Bone marrow (tissue), 2 donors: ENCODE data around the gene NLRP1.

Experiments used
- DNase-seq, 2 donors: peaks; one replicate each; lab custom pipeline; 2025; lab: John Stamatoyannopoulos, UW

NLRP1 gene

DNA sequence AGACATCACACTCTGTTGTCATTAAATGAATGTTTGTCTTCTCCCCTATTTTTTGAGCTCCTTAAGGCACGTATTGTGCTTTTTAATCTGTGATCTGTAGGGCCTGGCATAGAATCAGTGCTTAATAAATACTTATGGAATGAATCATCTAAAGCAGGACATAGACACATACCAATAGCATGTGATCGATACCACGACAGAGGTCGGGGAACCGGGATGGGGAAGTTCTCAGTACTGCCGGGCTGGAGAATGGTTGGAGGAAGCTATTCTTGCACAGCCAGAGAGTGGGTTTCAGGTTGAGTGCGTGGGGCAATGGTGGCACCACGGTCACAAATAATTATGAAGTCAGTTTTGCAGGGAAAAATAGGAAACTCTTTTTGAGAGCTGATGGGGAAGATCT is 26.8 kb downstream of the NLRP1 start:
- DNase-seq = no peak

DNA sequence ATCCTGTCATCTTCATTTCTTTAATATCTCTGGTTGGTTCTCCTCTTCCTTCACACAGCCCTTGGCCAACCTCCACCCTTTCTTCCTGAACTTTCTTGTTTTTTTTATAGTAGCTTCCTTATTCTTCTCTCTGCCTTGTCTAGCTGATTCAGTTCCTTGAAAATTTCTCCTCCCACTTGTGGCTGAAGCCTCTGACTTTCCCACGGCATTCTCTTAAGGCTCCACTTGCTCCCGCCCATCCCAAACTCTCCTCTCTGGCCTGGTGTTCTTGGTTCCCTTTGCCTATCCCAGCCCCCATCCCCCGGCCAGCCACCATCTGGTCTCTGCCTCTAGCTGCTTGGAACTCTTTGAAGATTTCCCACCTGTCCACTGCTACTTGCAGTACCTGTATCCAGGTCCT is 29.1 kb downstream of the NLRP1 start:
- DNase-seq = no peak

DNA sequence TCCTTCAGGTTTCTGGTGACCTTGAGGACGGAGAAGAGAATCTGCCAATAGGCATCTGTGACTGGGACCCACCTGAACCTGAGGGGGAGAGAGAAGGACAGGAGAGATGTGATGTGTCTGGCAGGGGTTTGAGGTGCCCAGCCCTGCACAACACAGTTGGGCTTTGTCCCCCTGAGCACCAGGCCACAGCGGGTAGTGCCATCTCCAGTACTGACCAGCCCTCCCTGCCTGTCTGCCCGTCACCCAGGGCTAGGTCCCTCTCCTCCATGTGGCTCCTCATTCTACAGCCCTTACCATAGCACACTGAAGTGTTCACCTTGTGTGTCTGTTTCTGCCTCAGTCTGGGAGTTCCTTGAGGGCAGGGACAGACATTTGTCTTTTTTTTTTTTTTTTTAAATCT is 30.8 kb downstream of the NLRP1 start:
- no peak for DNase-seq

DNA sequence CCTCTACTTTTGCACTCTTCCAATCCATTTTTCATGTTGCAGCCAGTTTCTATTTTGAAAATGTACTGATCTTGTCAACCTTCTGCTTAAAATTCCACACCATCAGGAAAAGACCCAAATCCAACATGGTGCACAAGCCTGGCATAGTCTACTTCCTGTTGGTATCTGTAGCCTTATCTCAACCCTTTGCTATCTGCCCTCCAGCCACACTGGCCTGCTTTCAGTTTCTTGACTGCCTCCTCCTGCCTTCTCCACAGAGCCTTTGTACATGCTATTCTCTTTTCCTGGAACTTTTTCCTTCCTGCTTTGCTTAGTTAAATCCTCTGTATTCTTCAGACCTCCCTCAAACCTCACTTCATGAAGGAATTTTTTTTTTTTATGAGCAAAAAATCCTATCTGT is 31.5 kb downstream of the NLRP1 start:
- DNase-seq = no peak

DNA sequence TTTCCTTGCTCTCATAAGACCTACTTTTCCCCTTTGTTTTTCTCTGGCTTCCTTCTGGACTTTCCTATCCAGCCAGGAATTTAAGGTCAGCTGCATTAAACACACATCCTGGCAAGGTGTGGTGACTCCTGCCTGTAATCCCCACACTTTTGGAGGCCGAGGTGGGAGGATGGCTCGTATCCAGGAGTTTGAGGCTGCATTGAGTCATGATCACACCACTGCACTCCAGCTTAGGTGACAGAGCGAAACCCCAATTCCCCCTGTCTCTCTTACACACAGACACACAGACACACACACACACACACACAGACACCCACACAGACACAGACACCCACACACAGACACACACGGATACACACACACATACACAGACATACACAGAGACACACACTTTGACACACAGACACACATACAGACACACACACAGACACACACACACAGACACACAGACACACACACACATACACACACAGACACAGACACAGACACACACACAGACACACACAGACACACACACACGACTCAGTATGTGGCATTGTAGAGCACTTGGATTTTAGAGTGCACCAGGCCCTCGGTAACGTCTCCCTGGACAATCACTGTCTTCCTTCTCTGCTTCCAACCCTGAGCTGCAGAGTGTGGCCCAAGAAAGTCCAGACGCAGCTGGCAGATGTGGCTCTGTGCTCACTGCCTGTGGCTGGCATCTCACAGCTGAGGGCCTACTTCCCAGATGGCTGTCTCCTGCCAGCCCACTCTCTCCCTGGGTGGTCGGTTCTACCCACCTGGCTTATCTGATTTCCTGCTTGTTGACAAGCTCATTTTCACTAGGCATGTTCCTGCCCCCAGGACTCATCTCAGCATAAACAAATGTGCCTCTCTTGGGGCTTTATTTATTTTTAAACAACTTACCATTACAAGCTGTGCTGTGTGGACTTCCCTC is 39.0 kb downstream of the NLRP1 start:
- DNase-seq = no peak

DNA sequence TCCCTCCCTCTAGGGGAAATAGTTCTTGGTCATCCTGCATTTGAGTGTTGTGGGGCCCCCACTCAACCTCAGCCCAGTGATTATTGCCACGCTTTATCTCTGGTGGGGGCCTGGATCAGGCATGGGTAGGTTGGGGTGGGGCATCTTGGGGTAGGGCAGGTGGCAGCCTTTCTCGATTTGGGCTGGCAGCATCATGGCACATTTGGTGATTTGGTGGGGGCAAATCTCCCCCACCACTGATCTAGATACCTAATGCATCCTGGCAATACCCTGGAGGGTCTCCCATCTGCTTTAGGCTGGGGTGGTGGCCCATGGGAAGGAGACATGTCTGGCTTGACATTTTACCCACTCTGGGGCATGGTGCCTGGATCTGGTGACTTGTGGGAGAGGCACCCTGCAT is 40.2 kb downstream of the NLRP1 start:
- no peak for DNase-seq

DNA sequence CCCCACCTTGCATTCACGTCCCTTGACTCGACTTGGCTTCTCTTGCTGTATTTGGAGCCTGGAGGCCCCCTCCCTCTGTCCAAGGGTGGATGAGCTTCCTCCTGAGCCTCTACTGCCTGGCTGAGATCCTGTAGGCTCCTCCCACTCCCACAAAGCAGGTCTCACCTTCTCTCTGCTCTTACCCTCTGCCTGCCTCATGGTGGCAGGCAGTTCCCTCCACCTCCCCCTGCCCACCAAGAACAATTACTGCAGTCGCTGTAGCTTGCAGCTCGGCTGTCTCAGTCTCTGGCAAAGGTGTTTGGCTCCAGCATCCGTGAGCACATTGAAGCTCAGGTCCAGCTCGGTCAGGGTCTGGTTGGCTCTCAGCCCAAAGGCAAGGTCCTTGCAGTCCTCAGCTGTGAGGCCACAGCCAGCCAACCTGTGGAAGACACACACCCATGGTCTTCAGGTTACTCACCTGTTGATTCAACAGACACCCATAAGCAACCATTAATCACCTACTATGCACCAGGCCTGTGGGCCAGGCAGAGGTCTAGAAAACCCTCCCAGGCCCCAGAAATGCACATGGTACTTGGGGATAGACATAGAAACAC is 42.6 kb downstream of the NLRP1 start:
- DNase-seq = no peak

DNA sequence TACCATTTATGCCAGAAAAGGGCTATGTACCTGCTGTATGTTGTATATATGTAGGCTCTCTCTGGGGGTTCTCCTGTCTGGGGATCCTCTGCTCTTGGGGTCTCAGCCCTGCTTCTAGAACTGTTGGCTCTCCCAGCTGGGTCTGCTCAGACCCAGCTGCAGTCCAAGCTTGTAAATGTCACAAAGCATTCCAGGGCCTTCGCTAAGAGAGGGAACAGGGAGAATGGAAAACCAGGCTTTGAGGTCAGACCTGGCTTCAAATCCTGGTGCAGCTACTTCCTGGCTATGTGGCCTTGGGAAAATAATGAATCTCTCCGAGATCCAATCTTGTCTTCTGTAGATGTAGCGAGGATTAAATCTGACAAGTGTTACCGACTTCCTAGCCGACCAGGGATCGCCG is 44.0 kb downstream of the NLRP1 start:
- DNase-seq = no peak

DNA sequence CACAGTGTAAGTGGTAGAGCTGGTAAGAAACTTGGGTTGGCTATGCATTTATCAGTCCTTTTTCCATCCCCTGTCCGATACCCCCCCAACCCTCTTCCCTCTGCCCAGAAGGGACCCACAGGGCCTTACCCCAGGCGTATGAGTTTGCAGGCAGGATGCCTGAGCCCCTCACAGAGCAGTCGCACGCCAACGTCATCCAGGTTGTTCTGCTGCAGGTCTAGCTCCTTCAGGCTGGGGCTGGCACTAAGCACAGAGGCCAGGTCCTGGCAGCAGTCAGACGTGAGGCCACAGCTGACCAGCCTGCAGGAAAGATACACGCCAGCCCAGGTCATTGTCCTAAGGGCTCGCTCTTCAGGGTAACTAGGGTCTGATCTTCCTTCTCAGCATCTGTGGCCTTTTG is 45.0 kb downstream of the NLRP1 start:
- DNase-seq = no peak

DNA sequence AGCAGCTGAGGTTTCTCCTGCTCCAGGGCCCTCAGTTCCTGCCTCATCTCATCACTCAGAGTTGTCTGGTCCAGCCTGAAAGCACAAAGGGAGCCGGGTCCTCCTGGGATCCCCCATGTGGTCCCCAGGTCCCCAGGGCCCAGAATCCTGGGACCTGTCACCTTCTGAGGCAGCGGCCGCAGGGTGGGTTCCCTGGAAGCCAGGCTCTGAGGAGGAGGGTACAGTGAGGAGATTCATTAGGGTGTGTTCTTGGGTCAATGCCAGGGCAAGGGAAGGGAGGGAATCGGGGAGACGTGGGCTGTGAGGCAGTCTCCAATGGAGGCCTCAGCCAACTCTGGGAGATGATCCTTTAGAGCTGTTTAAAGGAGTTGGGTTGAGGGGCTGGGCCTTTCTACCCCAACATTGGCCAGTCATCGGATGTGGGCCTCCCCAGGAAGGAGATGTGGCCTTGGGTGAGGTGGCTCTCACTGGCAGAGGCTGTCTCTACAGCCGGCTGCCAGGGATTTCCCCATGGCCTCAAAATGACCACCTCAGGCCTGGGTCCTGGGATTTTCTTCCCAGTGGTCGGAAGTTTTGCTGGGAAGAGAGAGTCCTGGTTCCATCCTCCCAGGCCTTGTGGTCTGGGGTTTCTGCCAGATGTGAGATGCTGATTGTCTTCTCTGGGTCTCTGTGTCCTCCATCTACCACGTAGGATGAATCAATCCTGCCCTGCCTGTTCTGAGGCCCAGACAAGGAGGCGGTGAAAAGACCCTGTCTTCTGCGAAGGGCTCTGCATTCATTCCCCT is 47.3 kb downstream of the NLRP1 start:
- no peak for DNase-seq

DNA sequence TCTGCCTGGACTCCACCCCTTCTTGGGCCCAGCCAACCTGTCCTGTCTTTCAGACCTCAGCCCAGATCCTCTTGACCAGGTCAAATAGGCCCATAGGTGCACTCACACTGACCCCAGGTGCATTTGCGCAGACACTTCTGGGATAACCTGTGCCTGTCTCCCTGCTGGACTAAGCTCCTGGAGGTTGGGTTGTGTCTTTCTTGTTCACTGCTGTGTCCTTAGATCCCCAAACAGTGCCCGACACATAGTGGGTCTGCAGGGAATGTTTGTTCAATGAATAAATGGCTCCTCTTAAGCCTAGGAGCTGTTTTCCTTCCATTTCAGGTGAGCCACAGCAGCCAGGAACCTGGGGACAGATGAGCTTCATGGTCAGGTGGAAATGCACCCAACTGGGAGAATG is 48.9 kb downstream of the NLRP1 start:
- no peak for DNase-seq

DNA sequence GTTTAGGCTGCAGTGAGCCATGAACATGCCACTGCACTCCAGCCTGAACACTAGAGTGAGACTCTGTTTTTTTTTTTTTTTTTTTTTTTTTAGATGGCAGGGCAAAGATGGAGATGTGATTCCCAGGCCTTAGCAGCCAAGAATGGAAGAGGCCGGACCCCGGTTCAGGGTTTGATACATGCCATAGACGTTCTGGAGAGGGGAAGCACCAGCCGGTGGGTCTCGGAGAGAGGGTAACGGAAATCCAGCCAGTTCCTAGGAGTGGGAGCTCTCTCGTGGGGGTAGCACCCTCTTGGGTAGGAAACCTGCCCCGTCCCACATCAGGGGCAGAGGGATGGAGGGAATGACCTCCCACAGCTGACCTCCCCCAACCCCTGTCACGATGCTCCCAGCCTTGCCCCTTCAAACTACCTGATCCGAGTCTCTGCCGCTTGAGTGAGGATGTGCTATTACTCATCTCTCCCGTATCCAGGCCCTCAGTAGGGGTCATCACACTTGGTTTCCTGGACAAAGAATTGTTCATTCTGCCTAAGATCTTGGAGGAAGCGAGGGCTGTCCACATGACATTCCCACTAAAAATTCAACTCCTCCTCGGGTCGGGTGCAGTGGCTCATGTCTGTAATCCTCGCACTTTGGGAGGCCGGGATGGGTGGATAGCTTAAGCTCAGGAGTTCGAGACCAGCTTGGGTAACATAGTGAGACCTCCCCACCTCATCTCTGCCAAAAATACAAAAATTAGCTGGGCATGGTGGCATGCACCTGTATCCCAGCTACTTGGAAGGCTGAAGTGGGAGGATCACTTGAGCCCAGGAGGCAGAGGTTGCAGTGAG is 50.6 kb downstream of the NLRP1 start:
- DNase-seq = no peak

DNA sequence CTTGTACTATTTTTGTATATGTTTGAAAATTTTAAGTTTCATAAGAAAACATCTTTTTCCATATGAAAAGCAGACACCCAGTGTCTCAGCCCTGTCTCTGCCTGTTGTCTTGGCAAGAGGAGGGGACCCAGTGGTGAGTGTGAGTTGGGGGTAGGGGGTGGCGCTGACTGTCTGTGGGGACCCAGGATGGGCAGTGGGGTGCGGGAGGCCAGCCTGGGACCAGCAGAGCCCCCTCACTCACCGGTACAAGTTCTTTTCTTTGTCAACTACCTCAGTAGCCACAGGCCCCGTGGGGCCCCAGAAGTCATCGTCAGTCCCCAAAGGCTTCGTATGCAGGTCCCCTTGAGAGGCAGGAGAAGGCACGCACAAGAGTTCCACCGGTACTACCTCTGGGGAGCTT is 51.7 kb downstream of the NLRP1 start:
- DNase-seq = no peak

DNA sequence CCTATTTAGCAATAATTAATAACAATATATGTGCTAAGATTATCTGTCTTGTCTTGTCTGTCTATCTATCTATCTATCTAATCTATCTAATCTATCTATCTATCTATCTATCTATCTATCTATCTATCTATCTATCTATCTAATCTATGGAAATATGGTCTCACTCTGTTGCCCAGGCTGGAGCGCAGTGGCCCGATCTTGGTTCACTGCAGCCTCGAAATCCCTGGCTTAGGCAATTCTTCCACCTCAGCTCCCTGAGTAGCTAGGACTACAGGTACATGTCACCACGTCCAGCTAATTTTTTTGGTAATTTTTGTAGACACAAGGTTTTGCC is 53.3 kb downstream of the NLRP1 start:
- no peak for DNase-seq

DNA sequence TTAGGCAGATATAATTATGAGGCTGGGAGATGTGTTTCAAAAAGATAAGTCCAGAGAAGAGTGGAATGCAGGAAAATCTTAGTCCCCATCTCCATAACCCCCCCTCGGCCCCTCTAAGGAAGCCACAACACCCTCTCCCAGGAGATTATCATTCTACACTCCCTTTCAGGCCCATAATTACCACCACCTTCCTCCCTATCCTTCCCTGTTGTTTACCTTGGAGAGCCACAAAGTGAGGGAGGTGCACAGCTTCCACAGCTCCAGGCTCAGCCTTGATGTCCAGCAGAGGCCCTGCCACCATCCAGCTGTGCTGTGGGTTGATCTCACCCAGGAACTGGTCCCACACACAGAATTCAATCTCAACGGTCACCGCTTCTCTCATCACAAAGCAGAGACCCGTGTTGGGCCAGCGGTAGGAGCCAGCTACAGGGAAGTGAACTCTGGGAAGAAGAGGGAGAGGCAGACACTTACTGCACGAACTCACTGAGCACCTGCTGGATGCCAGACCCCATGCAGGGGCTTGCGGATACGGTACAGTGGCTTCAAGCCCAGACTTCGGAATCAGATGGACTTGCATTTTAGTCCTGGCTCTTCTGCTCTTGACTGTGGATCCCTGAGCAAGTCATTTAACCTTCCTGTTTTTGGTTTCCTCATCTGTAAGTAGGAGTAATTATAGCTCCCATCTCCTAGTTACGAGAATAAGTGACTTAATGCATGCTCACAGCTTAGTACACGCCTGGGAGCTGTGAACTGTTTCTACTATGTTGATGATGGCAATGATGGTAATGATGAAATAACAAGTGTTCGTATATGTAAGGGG is 53.8 kb downstream of the NLRP1 start:
- no peak for DNase-seq

DNA sequence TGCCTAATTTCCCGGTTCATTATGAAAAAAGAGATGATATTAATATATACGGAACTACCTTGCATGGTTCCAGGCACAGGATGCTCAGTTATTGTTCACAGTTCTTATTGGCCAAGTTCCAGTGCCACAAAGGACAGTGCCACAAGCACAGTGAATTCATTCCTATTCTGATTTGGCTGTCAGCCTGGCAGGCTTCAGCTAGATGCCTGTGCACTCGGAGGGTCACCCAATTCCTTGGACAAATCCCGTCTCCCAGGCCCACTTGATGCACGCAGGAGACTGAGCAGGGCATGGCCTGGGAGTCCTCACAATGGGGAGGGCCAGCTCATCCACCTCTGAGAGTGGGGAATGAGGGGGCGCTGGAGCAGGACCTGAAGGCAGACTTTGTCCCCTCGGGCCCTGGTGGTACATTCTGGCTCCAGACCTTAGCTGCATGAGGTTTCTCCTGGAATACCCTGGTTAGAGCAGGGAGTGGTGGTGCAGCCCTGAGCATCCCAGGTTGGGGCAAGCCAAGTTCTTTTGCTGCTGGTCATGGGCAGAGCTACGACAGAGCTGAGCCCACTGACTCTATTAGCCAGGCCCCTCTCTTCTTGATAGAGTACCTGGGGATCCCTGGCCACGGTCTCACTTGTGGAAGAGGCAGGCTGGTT is 56.6 kb downstream of the NLRP1 start:
- DNase-seq = no peak

DNA sequence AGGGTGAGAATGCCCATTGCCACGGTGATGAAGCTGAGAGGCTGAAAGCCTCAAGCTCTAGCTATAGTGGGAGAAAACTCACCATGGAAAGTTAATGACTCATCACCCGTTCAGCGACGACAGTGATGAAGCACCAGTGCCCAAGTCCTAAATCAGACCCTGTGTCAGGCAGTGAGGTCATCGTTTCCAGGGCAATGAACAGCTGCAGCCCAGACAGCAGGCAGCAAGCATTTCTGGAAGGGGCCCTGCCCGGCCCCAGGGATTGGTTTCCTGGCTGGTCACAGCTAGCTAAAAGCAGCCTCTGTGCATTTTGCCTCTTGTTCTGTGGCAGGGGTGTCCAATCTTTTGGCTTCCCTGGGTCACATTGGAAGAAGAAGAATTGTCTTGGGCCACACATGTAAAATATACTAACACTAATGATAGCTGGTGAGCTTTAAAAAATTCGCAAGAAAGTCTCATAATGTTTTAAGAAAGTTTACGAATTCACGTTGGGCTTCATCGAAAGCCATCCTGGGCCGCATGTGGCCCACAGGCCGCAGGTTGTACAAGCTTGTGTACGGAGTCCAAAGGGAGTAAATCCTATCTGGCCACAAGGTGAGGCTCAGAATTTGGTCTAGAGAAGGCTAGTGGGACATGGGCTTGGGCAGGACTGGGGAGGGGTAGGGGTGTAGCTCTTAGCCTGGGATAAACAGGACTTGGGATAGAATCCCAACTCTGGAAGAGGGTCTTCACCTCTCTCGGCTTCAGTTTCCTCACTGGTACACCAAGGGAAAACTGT is 57.3 kb downstream of the NLRP1 start:
- peak; percentile 4 to 96 for DNase-seq

DNA sequence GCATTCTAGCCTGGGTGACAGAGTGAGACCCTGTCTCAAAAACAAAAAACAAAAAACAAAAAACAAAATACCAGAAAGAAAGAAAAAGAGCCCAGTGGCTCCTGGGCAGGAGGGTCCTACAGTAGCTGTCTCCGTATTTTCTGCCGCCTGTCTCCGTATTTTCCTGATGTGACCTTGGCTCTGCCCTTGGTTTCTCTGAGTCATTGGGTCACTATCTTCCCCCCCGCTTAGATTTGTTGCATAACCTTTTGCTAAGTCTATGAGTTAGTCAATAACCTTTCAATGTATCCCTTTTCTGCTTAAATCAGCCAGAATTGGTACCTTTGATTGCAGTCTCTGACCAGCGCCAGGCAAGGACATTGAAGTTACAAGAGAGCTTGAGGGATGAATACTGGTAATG is 61.1 kb downstream of the NLRP1 start:
- DNase-seq = no peak

DNA sequence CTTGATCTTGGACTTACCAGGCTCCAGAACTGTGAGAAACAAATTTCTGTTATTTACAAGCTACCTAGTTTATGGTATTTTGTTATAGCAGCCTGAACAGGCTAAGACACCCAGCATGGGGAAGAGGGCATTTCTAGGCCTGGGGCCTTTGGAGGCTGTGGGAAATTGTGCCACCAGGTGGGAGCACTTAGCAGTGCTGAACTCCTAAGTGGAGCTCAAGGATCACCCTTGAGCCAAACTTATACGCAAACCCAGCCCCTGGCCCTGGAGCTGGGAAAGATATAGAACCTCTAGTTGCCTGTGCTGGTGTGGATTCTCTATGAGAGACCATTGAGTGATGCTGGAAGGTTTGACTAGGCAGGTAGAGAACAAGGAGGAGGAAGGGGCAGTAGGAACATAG is 61.8 kb downstream of the NLRP1 start:
- no peak for DNase-seq
